DMS53 treated with DMSO at 0.1 percent for 48 hours (cell line): ENCODE results near the gene CST3.

Source experiments
- DNase-seq: peaks from one replicate; lab custom pipeline; 2025; ENCODE audit not compliant: unreplicated experiment; lab: John Stamatoyannopoulos, UW

The CST3 gene

GRCh38 chr20:23605867-23606651 lies 31.7 kb downstream of the CST3 start, which contains the start of gene CST9:
TSS of gene CST9 (minus strand) at chr20:23605917. CDS start at chr20:23605864, 53 bp downstream.
- no peak for DNase-seq

GRCh38 chr20:23604306-23604705 lies 33.4 kb downstream of the CST3 start:
- no peak for DNase-seq

- DNase-seq, result no peak
Measured at GRCh38 chr20:23603321-23603720, 34.4 kb downstream of the CST3 start.

DNA sequence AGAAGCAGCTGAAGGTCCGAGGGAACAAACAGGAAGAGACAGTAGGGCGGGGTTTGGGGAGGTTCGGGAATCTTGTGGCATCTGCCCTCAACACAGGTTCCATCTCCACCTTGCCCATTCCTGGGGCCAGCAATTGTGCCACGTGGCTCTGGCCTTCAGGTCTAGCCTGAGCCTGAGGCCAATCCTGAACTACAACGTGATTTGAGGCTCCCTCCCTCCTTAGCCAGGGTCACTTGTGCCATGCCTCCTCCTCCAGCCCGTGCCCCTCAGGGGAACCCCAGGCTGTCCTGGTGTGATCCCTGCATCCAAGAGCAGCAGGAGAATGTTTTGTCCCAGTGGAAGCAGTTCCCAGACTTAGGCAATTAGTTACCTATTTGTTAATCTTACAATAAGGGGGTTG lies 35.1 kb downstream of the CST3 start:
- no peak for DNase-seq

GRCh38 chr20:23602241-23602640 lies 35.5 kb downstream of the CST3 start:
- DNase-seq, result no peak

GRCh38 chr20:23601715-23602114 lies 36.0 kb downstream of the CST3 start:
- no peak for DNase-seq

- DNase-seq, result no peak
Measured at GRCh38 chr20:23598481-23598880, 39.3 kb downstream of the CST3 start.

GRCh38 chr20:23596579-23597250 lies 41.0 kb downstream of the CST3 start:
- no peak for DNase-seq

DNA sequence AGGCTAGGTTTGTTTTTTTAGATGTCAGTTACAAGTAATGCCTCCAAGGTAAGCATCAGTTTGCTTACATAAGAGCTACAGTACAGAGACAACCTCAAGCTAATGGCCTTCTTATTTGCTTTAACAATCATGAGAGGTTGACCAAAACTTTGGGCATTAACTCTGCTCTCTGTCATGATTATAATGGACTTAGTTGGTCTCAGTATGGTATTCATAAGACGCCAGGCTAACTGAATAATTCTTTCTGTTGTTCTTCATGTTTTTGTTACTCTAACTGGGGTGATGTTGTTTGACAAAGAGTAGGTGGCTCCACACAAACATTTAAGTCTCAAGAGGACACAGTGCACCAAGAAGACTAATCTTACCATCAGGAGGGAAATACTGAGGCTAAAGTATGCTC lies 41.8 kb downstream of the CST3 start:
- DNase-seq, result no peak

DNA sequence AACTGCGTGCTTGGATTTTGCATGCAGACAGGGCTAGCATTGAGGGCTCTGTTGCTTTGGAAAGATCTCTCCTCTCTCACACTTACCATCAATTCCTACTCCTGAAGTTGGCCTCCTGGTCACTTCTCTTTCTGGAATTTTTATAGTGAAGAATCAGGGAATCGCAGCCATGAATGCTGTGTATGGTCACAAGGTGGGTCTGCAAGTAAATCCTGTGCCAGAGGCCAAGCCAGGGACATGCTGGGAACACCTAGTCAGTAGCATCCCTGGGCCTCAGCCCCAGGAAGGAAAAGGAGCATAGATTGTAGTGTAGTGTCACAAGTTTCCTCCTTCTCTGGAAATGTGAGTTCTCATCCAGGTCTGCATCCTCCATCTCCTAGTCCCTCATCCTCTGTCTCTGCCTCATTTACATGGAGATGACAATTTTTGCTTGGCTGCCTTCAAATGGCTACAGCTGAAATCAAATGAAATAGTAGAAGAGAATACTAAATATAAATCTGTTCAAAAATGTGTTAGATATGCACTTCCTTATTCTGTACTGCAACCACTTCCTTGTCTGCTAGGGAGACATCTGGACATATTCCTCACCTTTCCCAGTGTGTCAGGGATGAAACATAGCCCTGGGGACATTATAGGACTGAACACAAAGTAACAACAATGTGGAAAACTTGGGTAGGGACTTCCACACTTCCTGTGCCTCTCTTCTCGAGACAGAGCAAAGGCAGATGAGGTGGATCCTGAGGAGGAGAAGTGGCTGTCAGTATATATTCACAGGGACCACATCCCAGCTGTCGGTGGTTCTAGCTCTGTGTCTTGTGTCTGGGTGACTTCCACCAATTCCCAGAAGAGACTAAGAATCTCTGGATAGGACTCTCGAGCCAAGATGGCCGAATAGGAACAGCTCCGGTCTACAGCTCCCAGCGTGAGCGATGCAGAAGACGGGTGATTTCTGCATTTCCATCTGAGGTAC lies 49.0 kb downstream of the CST3 start:
- DNase-seq, result no peak

DNA sequence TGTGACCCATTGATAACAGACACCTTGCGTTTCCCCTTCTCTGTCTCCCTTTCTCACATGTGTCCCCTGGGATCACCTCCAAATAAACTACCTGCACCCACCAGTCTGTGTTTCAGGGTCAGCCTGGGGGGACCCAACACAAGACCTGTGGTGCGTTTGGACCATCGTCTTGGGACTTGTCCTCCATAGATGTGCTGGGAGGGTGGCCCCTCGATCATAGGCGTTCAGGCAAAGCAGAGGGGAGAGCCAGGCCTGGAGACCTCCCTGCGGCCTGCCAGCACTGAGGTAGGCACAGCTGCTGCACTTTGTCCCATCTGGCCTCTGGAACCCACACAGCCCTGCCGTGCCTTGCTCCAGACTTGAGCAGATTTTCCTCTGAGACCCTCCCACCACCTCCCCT lies 50.1 kb downstream of the CST3 start:
- no peak for DNase-seq

DNA sequence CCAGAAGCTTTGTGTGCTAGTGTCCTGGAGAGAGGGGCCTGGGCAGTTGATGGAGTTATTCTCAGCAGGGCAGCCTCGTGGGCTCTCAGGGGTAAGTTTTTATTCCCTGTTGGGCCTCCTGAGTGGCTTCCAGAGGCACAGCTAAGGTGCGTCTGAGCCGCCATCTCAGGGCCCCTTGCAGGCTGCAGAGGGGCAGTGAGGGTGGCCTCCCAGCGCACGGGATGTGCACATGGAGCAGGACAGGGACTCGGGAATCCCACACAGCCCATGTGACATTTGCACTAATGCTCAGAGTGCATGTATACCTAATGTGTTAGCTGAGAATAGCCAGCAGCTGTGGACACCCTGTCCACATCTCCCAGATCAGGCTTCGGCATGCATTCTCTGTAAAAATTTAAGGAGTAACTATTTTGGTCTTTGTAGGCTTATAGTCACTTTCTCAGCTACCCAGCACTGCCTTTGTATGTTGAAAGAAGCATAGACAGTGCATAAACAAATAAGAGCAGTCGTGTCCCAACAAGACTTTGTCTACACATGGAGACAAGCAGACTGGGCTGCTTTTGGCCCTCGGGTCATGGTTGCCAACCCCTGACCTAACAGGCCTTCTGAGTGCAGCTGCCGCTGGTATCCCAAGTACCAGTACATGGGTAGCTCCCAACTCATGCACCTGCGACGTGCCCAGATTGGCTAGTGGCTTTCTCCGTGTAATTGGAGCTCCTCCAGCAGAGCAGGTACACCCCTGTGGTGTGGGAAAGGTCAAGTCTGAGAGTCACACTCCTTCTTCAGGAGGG lies 50.8 kb downstream of the CST3 start:
- DNase-seq, result no peak

DNA sequence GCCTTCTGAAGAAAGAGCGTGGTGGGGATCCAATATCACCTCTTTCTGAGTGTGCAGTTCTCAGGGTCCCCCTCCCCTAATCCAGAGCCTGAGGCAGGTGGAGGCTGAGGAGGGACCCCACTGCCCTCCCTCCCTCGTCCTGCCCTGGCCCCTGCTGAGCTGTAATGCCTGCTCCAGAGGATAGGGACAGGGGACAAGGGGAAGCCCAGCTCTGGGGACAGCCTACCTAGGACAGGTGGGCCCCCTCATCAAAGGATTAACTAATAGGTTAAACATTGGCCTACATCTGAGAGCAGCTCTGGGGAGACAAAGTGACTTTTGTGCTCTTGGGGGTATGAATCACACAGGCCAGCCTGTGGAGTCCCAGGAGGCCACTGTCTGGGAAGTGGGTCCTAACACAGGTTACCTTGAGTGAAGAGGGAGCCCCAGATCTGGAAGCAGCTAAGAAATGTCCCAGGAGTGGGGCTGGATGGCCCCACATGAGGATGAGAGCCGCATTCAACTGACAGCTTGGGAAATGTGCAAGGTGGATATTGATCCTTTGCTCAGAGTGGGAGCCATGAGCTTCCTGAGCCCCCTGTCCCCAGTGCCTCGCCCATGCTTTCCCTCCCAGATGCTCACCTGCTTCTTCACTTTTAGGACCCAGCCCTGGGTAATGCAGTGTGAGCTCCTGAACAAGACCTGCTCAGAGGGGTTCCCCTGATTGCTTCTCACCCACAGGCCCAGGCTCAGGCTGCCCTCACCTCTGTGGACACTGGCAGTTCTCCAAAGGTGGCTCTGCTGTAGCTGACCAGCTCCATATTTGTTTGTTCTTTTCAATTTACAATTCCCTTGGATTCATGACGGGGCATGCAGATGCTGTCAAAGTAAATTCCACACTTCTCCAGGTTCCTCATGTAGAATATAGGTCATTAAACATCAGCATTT lies 51.7 kb downstream of the CST3 start:
- no peak for DNase-seq

DNA sequence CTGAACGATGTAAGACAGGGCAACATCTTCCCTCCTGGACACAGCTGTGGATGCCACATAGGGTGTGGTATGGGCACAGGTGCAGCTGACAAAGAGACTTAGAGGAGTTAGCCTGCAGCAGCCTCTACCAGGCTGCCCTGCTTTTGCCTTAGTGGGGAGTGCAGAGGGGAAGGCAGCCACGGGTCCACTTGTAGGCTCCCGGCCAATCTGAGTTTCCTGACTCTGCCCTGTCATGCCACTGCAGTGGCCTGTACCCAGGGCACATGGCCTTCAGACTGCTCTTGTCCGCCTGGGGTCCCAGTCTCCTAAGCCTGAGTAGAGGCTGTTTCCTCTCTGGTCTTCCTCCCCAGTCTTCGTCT lies 52.3 kb downstream of the CST3 start:
- no peak for DNase-seq

DNA sequence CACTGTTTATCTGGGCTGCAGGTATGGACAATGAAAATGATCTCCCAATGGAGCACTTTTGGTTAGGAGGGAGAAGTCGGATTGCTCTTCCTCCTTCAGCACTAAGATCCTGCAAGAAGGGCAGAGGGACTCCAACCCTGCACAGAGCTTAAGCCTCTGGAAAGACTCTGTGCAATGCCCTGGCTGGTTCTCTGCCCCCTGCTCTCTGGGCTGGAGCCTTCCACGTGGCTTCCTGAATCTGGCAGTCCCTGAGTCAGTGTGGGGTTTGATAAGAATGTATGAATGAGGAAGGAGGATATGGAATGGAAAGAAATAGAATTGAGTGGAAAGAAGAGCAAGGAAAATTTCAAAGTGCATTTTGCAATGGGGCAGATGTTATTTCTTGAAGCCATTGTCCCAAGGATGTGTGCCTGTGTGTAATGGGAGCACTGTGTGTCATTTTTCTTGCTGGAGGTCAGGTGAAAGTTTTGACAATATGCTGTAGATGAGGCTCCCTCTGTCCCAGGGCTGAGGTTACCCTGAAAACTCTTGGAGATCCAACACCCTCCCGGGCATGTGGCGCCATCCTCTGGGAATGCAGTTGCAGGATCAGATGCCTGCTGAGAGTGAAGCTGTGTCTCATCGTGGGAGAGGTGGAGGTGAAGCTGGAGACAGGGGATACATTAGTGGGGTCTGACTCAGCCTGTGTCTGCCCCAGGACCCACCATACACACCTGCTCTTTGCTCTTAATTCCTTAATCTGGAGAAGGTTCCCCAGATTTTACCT lies 53.1 kb downstream of the CST3 start:
- DNase-seq, result no peak
